GM12872 (cell line): ENCODE results near the gene CANX.

ENCODE experiments used
- CTCF ChIP-seq: IDR thresholded peaks from 3 replicates; pipeline ENCODE4 v1.5.1; 2011; ENCODE audit warnings: low read depth, mild to moderate bottlenecking, low read length, moderate library complexity; ENCODE audit not compliant: insufficient read depth

The CANX gene

DNA sequence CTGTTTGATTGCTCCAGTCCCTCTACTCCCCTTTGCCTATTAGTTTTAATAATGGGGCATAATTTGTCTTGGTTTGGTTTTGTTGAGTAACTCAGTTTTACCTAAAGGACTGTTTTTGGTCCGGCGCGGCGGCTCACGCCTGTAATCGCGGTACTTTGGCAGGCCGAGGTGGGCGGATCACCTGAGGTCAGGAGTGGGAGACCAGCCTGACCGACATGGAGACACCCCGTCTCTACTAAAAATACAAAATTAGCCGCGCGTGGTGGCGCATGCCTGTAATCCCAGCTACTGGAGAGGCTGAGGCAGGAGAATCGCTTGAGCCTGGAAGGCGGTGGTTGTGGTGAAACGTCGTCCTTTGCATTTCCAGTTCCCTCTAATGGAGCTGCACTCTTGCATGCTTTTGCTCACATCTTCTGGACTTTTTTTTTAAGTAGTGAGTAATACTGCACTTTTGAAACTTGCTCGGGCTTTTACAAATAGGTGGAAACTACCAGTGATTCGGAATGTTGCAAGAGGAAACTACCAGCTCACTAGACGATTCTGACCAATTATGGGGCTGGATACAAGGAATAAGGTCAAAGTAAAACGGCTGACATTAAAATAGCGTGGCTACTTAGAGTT is 33.1 kb downstream of the CANX start:
- no peak for TF ChIP-seq CTCF

- TF ChIP-seq CTCF: no peak
Measured at GRCh38 chr5:179732412-179732917, 33.7 kb downstream of the CANX start, which contains the start of gene MAML1. Gene MAML1 (plus strand): TSS chr5:179732822. CDS start chr5:179733113, 291 bp downstream.

DNA sequence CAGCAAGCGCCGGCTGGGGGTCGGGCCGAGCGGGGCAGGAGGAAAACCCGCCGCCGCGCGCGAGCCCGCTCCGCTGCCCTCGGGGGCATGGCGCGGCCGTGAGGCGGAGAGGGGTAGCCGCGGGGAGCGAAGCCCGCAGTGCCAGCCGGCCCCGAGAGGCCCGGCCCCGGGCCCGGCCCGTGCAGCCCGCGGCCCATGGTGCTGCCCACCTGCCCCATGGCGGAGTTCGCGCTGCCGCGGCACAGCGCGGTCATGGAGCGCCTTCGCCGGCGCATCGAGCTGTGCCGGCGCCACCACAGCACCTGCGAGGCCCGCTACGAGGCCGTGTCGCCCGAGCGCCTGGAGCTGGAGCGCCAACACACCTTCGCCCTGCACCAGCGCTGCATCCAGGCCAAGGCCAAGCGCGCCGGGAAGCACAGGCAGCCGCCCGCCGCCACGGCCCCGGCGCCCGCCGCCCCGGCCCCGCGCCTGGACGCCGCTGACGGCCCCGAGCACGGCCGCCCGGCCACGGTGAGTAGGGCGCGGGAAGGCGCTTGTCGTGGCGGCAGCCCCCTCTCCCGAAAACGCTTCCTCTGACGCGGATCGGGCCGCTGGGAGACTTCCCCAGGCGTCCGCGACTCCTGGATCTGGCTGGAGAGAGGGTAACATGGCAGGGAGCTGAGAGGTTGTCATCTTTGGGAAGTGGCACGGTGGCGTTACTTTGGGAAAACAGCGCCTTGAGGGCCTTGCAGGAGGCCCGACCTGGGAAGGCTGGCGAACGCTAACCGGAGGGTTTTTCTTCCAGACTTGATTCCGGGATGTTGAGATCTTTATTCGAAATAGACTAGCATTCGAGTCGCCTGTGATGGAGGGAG is 34.4 kb downstream of the CANX start:
- no peak for TF ChIP-seq CTCF

DNA sequence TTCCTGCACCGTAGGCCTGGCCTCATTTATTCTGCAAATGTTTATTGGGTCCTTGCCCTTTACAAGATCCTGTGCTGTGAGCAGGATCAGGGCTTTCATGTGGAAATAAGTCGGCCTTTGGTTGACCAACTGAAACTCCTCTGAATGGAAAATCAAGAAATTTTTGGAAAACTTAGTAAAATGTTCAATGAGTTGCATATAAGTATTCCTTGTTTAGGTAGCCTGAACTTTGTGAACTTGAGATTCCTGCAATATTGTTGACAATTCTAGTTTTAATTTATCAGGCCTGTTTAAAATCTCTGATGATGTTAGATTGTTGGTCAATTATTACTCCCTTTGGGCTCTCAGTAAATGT is 35.0 kb downstream of the CANX start:
- TF ChIP-seq CTCF: no peak

GRCh38 chr5:179734536-179735164 is 35.9 kb downstream of the CANX start:
- TF ChIP-seq CTCF: no peak

- no peak for TF ChIP-seq CTCF
Measured at GRCh38 chr5:179738742-179739141, 40.0 kb downstream of the CANX start.

GRCh38 chr5:179746872-179747271 is 48.1 kb downstream of the CANX start:
- no peak for TF ChIP-seq CTCF
